Glutamatergic neuron (in vitro differentiated cells): ENCODE results near the gene CRYBG1. TPM values are rescaled to one million over a fixed set of nuclear protein-coding genes. Genes with fewer than 3 reads are reported as not detected.
"Not testable (repeated sequence)": the region's sequence is repeated elsewhere in the genome, so short reads cannot be mapped to it uniquely, and the experiment has no call there.

Experiments
- DNase-seq: peaks from one replicate; pipeline ENCODE4 v3.0.0; 2022
- H3K27ac Mint-ChIP-seq: one replicate; pipeline ENCODE4 v1.8.0; 2020; ENCODE audit warnings: mild to moderate bottlenecking, mixed read lengths, inconsistent platforms; ENCODE audit not compliant: unreplicated experiment
- H3K27me3 Mint-ChIP-seq: one replicate; pipeline ENCODE4 v1.8.0; 2020; ENCODE audit warnings: mild to moderate bottlenecking, moderate library complexity, mixed read lengths, inconsistent platforms; ENCODE audit not compliant: unreplicated experiment
- H3K36me3 Mint-ChIP-seq: one replicate; pipeline ENCODE4 v1.8.0; 2020; ENCODE audit warnings: mild to moderate bottlenecking, mixed read lengths, inconsistent platforms; ENCODE audit not compliant: unreplicated experiment
- H3K4me1 Mint-ChIP-seq: one replicate; pipeline ENCODE4 v1.8.0; 2020; ENCODE audit warnings: mild to moderate bottlenecking, low read depth, mixed read lengths, inconsistent platforms; ENCODE audit not compliant: unreplicated experiment
- H3K4me3 Mint-ChIP-seq: one replicate; pipeline ENCODE4 v1.8.0; 2020; ENCODE audit warnings: mild to moderate bottlenecking, mixed read lengths, inconsistent platforms; ENCODE audit not compliant: unreplicated experiment
- H3K9me3 Mint-ChIP-seq: one replicate; pipeline ENCODE4 v1.8.0; 2020; ENCODE audit warnings: mild to moderate bottlenecking, moderate library complexity, mixed read lengths, inconsistent platforms; ENCODE audit not compliant: unreplicated experiment
- total RNA-seq: library from RNA; stranded (reverse); fragmentation: NEBNext Ultra II Directional; extraction: Animal tissue kit (Norgen Biotek cat#: 25700); gene quantifications from one replicate; pipeline ENCODE4 v1.2.1, GENCODE V29; 2021; ENCODE audit not compliant: unreplicated experiment
- TF ChIP-seq, protein P1 (sequence below): fragments of 200-600 bp; sonication (generic); IDR thresholded peaks from one replicate; pipeline ENCODE4 v1.5.0; 2021; ENCODE audit not compliant: partially characterized antibody, unreplicated experiment

The CRYBG1 gene
- total RNA-seq, 1 donor from 2014 or later = 0.15 TPM

DNA sequence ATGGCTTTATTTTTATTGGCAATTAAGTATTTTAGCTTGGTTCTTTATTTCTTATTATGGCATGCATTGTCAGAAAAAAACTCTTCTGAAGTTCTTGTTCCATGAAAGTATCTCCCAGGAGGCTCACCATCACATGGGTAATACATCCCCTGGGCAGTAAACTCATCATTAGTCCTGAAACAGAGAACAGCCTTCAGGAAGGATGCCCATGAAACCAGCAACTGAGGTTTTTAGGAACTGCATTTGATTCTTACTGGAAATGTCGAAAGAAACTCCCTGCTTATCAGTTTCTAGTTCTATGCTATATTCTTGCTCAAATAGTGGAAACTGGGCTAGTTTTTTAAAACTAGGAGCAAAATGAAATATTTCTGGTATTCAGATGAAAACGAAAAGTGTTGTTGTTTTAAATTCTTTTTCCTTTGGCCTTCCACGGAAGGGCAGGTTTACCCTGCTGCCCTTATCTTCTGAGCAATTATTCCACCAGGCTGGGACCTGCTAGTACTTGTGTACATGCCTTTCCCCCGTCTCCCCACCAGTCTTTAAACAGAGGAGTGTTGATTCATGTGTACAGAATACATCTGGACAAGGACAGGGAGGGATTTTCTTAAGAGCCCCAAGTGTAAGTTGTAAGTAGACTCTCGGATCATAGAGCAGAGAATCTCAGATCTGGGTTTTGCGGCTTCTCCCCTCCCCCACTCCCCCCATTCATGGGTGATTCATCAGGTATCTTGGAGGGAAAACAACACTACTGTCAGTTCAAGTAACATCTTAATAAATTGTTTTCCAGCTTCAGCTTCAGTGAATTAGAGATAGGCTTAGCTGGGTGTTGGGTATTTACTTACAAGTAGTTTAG, 187.3 kb downstream of the CRYBG1 start:
- Mint-ChIP-seq H3K36me3 (no peaks in the 10 kb centered on the region), H3K27me3 (peaks cover 3% of the 10 kb centered on the region), H3K9me3 (no peaks in the 10 kb centered on the region), H3K27ac (no peak overlapping the region), H3K4me1 (peaks cover 19% of the 10 kb centered on the region), H3K4me3 (no peak overlapping the region)
- no peak for DNase-seq
- TF ChIP-seq, protein P1, sequence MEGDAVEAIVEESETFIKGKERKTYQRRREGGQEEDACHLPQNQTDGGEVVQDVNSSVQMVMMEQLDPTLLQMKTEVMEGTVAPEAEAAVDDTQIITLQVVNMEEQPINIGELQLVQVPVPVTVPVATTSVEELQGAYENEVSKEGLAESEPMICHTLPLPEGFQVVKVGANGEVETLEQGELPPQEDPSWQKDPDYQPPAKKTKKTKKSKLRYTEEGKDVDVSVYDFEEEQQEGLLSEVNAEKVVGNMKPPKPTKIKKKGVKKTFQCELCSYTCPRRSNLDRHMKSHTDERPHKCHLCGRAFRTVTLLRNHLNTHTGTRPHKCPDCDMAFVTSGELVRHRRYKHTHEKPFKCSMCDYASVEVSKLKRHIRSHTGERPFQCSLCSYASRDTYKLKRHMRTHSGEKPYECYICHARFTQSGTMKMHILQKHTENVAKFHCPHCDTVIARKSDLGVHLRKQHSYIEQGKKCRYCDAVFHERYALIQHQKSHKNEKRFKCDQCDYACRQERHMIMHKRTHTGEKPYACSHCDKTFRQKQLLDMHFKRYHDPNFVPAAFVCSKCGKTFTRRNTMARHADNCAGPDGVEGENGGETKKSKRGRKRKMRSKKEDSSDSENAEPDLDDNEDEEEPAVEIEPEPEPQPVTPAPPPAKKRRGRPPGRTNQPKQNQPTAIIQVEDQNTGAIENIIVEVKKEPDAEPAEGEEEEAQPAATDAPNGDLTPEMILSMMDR = no peak

DNA sequence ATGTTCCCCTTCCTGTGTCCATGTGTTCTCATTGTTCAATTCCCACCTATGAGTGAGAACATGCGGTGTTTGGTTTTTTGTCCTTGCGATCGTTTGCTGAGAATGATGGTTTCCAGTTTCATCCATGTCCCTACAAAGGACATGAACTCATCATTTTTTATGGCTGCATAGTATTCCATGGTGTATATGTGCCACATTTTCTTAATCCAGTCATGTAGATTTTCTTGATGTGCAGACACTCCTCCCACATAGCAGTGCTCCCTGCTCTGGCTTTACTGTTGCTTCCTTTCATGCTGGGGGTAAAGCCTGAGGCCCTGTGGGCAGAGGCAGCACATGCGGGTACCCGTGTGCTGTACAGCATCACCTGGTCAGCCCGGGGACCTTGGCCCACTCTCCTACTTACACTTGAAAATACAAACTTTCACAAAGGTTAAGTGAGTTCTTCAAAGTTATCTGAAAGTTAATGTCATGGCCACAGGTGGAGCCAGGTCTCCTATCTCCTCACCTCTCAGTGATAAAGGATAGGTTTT, 188.5 kb downstream of the CRYBG1 start:
- not testable (repeated sequence) for H3K27me3 Mint-ChIP-seq, H3K27ac Mint-ChIP-seq, DNase-seq, H3K4me3 Mint-ChIP-seq, H3K9me3 Mint-ChIP-seq, H3K36me3 Mint-ChIP-seq
- peaks cover 19% of the 10 kb centered on the region for H3K4me1 Mint-ChIP-seq

DNA sequence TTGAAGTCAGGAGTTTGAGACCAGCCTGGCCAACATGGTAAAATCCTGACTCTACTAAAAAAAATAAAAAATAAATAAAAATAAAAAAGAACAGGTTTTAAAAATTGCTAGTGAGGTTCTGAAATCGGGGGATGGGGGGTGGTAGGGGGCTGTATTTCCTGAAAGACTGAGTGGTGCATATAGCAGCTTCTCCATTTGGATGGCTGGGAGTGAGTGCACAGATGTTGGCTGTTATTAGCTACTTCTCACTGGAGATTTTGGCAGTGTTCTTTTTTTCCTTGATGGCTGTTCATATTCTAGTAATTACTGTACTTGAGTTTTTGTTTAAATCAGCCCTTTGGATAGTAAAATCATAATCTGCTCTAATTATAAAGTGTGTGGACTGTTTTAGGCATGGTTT, 189.0 kb downstream of the CRYBG1 start:
- no peak for DNase-seq
- TF ChIP-seq, protein P1 = no peak
- no peaks in the 10 kb centered on the region for H3K9me3 Mint-ChIP-seq
- H3K36me3 Mint-ChIP-seq = no peaks in the 10 kb centered on the region
- no peak overlapping the region for H3K27ac Mint-ChIP-seq
- H3K4me3 Mint-ChIP-seq = no peak overlapping the region
- H3K27me3 Mint-ChIP-seq = peaks cover 3% of the 10 kb centered on the region
- H3K4me1 Mint-ChIP-seq = peaks cover 19% of the 10 kb centered on the region

DNA sequence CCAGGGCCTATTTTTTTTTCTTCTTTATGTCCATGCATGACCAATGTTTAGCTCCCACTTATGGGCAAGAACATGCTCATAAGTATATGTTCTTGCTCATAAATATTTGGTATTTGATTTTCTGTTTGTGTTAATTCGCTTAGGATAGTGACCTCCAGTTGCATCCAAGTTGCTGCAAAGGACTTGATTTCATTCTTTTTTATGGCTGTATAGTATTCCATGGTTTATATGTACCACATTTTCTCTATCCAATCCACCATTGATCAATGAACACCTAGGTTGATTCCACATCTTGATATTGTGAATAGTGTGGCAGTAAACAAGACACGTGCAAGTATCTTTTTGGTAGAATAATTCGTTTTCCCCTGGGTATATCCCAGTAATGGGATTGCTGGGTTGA, 190.6 kb downstream of the CRYBG1 start:
- TF ChIP-seq, protein P1 = no peak
- H3K4me1 Mint-ChIP-seq = peaks cover 19% of the 10 kb centered on the region
- DNase-seq = no peak
- peaks cover 1% of the 10 kb centered on the region for H3K27me3 Mint-ChIP-seq
- H3K27ac Mint-ChIP-seq = no peak overlapping the region
- no peaks in the 10 kb centered on the region for H3K9me3 Mint-ChIP-seq
- H3K4me3 Mint-ChIP-seq = no peak overlapping the region
- no peaks in the 10 kb centered on the region for H3K36me3 Mint-ChIP-seq

DNA sequence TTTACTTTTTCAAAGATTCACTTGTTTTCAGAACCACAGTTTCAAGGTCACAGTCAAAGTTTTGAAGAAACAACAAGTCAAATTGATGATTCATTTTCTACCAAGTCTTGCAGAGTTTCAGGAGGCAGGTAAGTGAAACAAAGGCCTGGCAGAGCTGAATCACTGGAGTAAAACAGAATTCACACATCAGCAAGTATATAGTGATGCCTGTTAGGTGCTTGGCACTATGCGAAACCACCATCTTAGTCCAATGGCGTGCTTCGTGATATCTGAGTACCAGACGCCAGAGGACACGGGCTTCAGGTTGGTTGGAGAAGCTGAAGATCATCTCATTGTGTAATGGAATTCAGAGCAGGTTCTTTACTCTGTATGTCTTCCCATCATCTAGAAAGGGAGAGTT, 192.9 kb downstream of the CRYBG1 start:
- Mint-ChIP-seq H3K27ac (no peak overlapping the region), H3K36me3 (no peaks in the 10 kb centered on the region), H3K27me3 (no peaks in the 10 kb centered on the region), H3K9me3 (no peaks in the 10 kb centered on the region), H3K4me1 (peaks cover 8% of the 10 kb centered on the region), H3K4me3 (no peak overlapping the region)
- DNase-seq = no peak
- TF ChIP-seq, protein P1 = no peak
